ENCODE data around the gene DENND4A. TPM values are rescaled to one million over a fixed set of nuclear protein-coding genes. Genes with fewer than 3 reads are reported as not detected.

The DENND4A gene
- total and polyA plus RNA-seq, 9 of the 15 experiments (the other 6 are each of a cell fraction or from before 2014, with no cell fraction given): 6.8 to 32.3 (median 19.9) TPM

DNA sequence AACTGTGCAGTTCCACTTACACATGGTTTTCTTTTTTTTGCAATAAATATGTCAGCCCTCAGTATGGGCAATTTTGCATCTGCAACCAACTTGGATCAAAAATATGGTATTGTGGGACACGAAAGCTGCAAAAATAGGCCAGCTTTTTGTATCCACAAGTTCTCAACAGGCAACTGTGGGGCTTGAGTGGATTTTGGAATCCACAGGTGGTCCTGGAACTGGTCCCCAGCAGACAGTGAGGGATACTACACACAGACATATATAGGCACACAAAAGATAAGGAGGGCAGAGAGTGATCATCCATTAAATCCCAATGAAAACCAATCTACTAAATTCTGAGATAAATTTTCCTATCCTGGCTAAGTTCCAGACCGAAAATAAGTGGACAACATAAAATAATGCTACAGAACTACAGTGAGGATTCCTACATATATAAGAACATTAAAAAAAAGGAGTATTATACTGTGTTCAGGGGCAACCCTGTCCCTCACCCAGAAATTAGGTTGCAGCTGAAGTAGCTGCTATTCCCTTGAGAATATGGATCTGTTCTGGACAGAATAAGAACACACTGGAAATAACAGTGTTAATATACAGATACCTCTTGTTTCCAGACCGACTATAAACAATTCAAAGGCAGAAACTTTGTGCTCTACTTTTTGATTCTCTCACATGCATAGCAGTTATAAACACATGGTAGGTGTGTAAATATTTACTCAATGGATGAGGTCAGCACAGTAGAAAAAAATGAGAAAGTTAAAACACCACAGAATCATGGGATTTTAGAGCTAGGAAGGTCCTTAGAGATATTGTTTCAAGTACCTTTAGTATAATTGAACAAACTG, 25.4 kb downstream of the DENND4A start (continued):
- TF ChIP-seq, protein P1, sequence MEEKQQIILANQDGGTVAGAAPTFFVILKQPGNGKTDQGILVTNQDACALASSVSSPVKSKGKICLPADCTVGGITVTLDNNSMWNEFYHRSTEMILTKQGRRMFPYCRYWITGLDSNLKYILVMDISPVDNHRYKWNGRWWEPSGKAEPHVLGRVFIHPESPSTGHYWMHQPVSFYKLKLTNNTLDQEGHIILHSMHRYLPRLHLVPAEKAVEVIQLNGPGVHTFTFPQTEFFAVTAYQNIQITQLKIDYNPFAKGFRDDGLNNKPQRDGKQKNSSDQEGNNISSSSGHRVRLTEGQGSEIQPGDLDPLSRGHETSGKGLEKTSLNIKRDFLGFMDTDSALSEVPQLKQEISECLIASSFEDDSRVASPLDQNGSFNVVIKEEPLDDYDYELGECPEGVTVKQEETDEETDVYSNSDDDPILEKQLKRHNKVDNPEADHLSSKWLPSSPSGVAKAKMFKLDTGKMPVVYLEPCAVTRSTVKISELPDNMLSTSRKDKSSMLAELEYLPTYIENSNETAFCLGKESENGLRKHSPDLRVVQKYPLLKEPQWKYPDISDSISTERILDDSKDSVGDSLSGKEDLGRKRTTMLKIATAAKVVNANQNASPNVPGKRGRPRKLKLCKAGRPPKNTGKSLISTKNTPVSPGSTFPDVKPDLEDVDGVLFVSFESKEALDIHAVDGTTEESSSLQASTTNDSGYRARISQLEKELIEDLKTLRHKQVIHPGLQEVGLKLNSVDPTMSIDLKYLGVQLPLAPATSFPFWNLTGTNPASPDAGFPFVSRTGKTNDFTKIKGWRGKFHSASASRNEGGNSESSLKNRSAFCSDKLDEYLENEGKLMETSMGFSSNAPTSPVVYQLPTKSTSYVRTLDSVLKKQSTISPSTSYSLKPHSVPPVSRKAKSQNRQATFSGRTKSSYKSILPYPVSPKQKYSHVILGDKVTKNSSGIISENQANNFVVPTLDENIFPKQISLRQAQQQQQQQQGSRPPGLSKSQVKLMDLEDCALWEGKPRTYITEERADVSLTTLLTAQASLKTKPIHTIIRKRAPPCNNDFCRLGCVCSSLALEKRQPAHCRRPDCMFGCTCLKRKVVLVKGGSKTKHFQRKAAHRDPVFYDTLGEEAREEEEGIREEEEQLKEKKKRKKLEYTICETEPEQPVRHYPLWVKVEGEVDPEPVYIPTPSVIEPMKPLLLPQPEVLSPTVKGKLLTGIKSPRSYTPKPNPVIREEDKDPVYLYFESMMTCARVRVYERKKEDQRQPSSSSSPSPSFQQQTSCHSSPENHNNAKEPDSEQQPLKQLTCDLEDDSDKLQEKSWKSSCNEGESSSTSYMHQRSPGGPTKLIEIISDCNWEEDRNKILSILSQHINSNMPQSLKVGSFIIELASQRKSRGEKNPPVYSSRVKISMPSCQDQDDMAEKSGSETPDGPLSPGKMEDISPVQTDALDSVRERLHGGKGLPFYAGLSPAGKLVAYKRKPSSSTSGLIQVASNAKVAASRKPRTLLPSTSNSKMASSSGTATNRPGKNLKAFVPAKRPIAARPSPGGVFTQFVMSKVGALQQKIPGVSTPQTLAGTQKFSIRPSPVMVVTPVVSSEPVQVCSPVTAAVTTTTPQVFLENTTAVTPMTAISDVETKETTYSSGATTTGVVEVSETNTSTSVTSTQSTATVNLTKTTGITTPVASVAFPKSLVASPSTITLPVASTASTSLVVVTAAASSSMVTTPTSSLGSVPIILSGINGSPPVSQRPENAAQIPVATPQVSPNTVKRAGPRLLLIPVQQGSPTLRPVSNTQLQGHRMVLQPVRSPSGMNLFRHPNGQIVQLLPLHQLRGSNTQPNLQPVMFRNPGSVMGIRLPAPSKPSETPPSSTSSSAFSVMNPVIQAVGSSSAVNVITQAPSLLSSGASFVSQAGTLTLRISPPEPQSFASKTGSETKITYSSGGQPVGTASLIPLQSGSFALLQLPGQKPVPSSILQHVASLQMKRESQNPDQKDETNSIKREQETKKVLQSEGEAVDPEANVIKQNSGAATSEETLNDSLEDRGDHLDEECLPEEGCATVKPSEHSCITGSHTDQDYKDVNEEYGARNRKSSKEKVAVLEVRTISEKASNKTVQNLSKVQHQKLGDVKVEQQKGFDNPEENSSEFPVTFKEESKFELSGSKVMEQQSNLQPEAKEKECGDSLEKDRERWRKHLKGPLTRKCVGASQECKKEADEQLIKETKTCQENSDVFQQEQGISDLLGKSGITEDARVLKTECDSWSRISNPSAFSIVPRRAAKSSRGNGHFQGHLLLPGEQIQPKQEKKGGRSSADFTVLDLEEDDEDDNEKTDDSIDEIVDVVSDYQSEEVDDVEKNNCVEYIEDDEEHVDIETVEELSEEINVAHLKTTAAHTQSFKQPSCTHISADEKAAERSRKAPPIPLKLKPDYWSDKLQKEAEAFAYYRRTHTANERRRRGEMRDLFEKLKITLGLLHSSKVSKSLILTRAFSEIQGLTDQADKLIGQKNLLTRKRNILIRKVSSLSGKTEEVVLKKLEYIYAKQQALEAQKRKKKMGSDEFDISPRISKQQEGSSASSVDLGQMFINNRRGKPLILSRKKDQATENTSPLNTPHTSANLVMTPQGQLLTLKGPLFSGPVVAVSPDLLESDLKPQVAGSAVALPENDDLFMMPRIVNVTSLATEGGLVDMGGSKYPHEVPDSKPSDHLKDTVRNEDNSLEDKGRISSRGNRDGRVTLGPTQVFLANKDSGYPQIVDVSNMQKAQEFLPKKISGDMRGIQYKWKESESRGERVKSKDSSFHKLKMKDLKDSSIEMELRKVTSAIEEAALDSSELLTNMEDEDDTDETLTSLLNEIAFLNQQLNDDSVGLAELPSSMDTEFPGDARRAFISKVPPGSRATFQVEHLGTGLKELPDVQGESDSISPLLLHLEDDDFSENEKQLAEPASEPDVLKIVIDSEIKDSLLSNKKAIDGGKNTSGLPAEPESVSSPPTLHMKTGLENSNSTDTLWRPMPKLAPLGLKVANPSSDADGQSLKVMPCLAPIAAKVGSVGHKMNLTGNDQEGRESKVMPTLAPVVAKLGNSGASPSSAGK (IDR thresholded peaks at IDR 0.05): peak; percentile 32; the same call in 1 of the 2 replicates
- TF ChIP-seq BCLAF1 (IDR thresholded peaks at IDR 0.05; ENCODE audit: borderline replicate concordance in 1 of 2, control insufficient read depth in 1 of 2, low read depth in 2 of 2, low read length in 1 of 2) (no peak), OTX1 (CRISPR knock-in tag; IDR thresholded peaks at IDR 0.05) (no peak), CREBBP (IDR thresholded peaks at IDR 0.05; ENCODE audit: low read depth, low read length) (no peak), ATF7 (IDR thresholded peaks at IDR 0.05) (peak; percentile 59)
- TF ChIP-seq, protein P2, sequence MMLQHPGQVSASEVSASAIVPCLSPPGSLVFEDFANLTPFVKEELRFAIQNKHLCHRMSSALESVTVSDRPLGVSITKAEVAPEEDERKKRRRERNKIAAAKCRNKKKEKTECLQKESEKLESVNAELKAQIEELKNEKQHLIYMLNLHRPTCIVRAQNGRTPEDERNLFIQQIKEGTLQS (IDR thresholded peaks at IDR 0.05): peak; percentile 83
- TF ChIP-seq, protein P2 (CRISPR knock-in tag; conservative IDR thresholded peaks at IDR 0.05): no peak
- TF ChIP-seq, protein P3, sequence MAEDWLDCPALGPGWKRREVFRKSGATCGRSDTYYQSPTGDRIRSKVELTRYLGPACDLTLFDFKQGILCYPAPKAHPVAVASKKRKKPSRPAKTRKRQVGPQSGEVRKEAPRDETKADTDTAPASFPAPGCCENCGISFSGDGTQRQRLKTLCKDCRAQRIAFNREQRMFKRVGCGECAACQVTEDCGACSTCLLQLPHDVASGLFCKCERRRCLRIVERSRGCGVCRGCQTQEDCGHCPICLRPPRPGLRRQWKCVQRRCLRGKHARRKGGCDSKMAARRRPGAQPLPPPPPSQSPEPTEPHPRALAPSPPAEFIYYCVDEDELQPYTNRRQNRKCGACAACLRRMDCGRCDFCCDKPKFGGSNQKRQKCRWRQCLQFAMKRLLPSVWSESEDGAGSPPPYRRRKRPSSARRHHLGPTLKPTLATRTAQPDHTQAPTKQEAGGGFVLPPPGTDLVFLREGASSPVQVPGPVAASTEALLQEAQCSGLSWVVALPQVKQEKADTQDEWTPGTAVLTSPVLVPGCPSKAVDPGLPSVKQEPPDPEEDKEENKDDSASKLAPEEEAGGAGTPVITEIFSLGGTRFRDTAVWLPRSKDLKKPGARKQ (CRISPR knock-in tag; IDR thresholded peaks at IDR 0.05): no peak
